GM18951 (cell line): ENCODE measurements around the gene TPPP3.

Experiments
- POLR2A ChIP-seq: IDR thresholded peaks from 4 replicates; pipeline ENCODE4 v1.6.1; 2011; ENCODE audit warnings: mild to moderate bottlenecking; ENCODE audit not compliant: insufficient read length, insufficient read depth; ENCODE audit errors: extremely low read depth
- in situ Hi-C: fragments of 300-500 bp; cut with MboI; formaldehyde crosslinking; loops from one replicate; pipeline ENCODE4 v1.12.0; 2022; ENCODE audit warnings: low sequenced_read_pairs, mixed read lengths, inconsistent platforms; ENCODE audit not compliant: unreplicated experiment

The TPPP3 gene

DNA sequence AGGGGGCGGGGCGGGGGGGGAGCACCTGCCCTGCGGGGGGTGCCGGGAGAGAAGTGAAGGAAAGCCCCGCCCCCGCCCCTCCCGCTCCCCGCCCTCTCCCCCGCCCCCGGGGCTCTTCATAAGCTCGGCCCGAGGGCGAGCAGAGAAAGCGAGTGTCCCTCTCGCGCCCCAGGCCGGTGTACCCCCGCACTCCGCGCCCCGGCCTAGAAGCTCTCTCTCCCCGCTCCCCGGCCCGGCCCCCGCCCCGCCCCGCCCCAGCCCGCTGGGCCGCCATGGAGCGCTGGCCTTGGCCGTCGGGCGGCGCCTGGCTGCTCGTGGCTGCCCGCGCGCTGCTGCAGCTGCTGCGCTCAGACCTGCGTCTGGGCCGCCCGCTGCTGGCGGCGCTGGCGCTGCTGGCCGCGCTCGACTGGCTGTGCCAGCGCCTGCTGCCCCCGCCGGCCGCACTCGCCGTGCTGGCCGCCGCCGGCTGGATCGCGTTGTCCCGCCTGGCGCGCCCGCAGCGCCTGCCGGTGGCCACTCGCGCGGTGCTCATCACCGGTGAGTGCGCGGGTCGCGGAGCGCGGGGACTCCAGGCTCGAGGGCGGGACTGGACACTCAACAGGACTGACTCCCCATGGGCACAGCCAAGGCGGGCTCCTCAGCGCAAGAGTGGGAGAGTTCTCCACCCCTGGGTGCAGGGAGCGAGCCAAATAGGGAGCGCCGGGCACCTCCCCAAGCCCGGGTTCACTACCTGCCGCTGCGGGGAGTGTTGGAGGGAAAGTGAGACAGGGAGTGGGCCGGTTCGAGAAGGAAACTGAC, 37.9 kb upstream of the TPPP3 start, which contains the start of gene HSD11B2:
Gene HSD11B2 (plus strand): TSS at position 145 of the 798 bp plus-strand sequence. CDS start 128 bp downstream, at position 273.
- no peak for TF ChIP-seq POLR2A
- in situ Hi-C loops, result no loop called here

DNA sequence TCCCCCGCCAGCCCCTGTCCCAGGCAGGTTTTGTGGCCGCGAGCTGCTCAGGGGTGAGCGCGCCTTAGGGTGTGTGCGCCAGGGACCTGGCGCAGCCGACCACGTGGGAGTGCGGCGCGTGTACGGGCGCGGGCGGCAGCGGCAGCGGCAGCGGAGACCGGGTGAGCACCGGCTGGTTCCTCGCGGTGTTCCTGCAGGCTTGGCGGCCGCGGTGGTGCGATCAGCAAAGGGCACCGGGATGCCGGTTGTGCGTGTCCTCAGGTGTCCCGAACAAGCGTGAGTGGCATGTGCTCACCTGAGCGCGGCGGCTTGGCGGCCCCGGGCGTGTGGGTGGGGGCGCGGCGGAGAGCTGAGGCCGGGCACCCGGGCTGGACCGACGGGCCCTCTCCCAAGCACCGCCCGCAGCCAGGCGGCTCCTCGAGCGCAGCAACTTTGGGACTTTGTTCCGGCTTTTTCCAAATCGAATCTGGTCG, 37.2 kb upstream of the TPPP3 start:
- in situ Hi-C loops, result no loop called here
- no peak for TF ChIP-seq POLR2A

DNA sequence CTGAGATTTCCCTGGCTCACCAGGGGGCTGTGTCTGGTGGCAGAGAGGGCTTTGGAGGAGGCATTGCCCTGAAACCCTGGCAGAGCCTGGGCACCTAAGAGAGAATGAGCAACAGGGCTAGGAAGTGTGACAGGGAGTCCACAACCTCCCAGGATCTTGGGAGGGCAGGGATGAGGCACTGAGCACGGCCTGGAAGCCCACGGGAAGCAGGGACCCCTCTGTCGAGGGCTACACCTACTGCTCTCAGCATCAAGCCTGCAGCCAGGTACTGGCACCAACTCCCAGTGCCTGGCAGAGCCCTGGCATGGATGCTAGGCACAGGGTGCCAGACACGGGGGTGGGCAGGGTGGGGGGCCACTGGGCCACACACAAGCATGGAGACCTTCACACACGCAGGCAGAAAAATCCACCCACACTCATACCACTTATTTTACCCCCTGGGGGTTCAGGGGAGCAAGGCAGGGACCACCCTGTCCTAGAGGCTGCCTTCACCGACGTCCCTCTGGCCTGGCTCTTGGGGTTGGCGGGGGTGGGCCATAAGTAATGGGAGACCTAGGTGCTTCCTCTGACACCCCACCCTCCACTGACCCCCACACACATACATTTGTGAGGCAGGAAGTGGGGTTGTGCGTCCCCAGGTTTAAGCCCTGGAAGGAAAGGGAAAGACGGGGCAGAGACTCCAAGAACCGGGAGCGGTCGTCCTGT, 36.7 kb upstream of the TPPP3 start:
- in situ Hi-C loops, result no loop called here
- TF ChIP-seq POLR2A, result no peak

DNA sequence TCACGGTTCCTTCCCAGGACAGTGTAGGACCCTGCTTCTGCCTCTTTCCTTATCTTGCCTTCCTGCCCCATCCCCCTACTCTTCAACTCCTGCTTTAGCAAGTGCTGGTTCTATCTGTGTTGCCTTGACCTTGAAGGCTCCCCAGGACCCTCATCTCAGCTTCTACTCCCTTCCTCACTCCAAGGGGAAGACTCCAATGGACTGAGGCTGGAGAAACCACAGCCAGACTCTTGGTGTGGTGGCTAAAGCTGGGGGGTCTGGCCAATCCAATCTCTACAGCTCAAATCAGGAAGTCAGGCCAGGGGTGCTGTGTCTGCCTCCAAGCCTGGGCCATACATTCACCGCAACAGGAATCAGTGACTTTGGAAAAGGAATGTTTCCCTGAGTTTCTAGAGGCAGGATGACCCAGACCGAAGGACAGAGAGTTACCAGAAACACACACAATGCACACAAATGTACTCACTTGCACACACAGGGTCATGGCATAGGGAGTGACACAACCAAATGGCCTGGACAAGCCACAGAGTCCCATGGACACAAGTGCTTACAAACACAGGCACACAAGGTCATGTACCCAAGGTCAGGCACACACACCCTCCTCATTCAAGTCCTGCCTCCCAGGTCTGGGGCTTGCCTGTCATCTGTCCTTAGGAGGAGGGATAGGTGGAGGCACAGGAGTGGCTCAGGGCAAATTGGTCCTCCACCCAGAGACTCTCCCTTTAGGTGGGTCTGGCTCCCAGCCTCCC, 35.9 kb upstream of the TPPP3 start:
- TF ChIP-seq POLR2A, result no peak
- in situ Hi-C loops, result no loop called here

DNA sequence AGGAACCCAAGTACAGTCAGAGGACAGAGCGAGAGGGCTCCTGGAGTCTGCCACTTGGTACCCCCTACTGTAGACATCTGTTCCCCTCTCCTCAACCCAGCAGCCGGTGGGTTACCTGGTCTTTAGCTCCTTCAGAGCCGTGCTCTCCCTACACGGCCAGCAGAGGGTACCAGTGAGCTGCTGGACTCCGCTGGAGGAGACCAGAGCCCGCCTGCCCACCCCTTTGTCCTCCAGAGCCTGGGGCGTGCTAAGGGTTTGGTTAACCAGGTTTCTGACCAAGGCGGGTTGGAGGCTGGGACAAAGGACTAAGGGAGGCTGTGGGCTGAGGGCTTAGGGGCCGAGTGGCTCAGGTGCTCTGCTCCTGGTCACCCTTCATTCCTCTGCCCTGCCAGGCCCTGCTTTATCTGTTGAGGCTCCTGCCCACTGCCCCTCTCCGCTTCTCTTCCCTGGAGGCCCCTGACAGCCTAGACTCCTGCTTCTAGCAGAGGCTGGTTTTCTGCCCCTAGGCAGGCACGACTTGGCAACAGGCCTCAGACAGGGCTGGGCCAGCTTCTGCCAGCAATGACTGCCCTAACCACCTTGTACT, 34.9 kb upstream of the TPPP3 start:
- TF ChIP-seq POLR2A, result no peak
- in situ Hi-C loops, result no loop called here

DNA sequence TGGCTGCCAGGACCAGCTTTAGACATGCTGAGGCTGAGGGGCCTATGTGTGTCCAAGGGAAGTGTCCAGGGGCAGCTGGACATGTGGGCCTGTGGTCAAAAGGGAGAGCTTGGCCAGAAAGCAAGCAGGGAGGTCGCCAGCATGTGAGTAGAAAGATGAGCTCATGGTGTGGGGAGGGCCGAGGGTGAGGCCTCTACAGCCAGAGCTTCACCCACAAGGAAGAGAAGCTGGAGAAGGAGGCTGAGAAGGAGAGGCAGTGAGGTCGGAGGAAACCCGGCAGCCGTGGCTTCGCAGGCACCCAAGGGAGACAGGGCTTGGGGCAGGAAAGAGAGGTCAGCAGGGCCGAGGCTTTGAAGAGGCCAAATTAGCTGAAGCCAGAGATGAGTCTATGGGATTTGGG, 33.7 kb upstream of the TPPP3 start:
- no peak for TF ChIP-seq POLR2A
- in situ Hi-C loops, result no loop called here

- no peak for TF ChIP-seq POLR2A
- in situ Hi-C loops, result no loop called here
Observed at GRCh38 chr16:67426022-67426421, 32.7 kb upstream of the TPPP3 start.

- TF ChIP-seq POLR2A, result no peak
- in situ Hi-C loops, result no loop called here
Observed at GRCh38 chr16:67425580-67425979, 32.3 kb upstream of the TPPP3 start.

DNA sequence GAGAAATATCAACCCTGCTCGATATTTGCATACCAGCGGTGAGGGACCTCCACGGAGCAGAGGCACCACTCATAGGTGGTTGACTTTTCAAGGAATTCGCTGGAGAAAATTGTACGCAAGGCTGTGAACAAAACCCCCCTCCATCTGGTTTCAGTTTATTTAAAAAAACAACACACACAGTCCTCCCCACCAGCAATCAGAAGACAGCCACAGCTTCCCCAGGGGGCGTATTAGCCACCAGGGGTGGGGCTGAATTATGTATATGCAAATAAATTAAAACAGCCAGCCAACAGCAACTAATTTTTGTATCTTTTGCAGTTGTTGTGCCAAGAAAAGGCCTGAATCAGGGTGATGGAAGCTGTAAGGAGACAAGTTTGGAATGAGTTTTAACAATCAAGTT, 31.8 kb upstream of the TPPP3 start:
- in situ Hi-C loops, result no loop called here
- TF ChIP-seq POLR2A, result no peak

DNA sequence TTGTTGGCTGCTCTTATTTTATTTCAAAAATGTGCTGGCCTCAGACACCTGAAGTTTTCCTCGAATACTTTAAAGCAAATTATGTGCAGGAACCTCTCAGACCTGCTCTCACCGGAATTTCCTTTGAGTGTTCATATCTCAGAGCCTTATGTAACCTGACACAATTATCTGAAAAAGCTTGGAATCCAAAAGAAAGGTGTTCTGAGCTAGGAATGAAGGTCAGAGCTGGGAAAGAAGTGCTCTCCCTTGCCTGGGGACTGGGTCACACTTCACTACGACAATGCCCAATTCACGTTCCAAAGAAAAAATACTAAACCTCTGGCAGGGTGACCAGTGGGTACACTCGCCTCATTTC, 30.9 kb upstream of the TPPP3 start:
- no peak for TF ChIP-seq POLR2A
- in situ Hi-C loops, result loop anchor here (25.0 kb wide), 1 partner anchor 462 kb away; the partner anchor contains the start of gene CES3

DNA sequence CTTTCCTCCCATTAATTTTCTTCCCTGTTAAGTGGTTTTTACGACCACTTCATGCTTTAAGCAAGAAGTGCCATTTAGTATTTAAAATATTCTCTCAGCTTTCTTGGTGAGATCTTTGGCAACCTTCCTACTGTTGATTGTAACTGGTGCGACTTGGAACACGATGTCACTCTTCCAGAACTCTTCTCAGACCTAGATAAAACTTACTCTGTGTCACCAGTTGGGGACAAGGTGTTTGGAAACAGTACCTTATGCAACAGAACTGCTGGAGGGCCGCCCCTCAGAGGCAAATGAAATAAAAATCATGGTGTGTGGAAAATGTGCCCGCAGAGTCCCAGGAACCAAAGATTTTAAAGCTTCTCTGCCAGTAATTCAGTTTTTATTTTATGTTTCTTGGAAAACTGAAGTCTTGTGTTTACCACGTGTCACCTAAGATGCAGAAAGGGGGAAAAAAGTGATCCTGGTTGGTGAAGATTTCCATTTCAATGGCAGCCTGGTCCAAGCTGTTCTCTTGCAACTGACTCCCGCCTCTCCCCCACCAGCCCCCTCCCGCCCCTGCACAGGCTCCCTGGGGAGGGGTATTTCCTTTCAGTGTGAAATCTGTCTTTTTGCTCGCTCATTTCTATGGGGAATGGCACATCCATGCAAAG, 30.4 kb upstream of the TPPP3 start:
- no peak for TF ChIP-seq POLR2A
- in situ Hi-C loops, result loop anchor here (25.0 kb wide), 1 partner anchor 461 kb away; the partner anchor contains the start of gene CES3

DNA sequence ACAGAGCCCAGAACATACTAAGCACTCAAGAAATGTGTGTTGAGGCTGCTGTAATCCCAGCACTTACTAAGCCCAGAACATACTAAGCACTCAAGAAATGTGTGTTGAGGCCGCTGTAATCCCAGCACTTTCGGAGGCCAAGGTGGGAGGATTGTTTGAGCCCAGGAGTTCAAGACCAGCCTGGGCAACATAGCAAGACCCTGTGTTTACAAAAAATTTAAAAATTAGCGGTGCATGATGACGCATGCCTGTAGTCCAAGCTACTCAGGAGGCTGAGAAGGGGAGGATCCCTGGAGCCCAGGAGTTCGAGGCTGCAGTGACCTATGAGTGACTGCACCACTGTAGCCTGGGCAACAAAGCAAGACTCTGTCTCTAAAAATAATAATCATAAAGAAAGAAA, 29.7 kb upstream of the TPPP3 start:
- in situ Hi-C loops, result loop anchor here (25.0 kb wide), 1 partner anchor 461 kb away; the partner anchor contains the start of gene CES3
- no peak for TF ChIP-seq POLR2A
